DOHH2 (cell line): ENCODE measurements around the gene SYNE1.

Source experiments
- H3F3A ChIP-seq: fragments of 200-600 bp; sonication (generic), shearing (Covaris generic); 2 replicates; pipeline ENCODE4 v1.6.0; 2016; ENCODE audit warnings: antibody characterized with exemption, mild to moderate bottlenecking; ENCODE audit not compliant: control insufficient read depth, insufficient read depth
- H3K27ac ChIP-seq: fragments of 200-600 bp; sonication (generic); 2 replicates; pipeline ENCODE4 v1.5.1; 2014; ENCODE audit warnings: low read depth, mild to moderate bottlenecking, low read length, moderate library complexity
- H3K27me3 ChIP-seq: fragments of 200-600 bp; sonication (generic); 2 replicates; pipeline ENCODE4 v1.6.1; 2014; ENCODE audit warnings: mild to moderate bottlenecking, low read length, mixed read lengths; ENCODE audit not compliant: control insufficient read depth
- H3K36me3 ChIP-seq: fragments of 200-600 bp; sonication (generic); 2 replicates; pipeline ENCODE4 v1.6.1; 2014; ENCODE audit warnings: mild to moderate bottlenecking, low read length, moderate library complexity, mixed read lengths; ENCODE audit not compliant: control insufficient read depth
- H3K4me1 ChIP-seq: fragments of 200-600 bp; sonication (generic); 2 replicates; pipeline ENCODE4 v1.6.1; 2014; ENCODE audit warnings: mild to moderate bottlenecking, low read length, mixed read lengths; ENCODE audit not compliant: control insufficient read depth
- H3K4me2 ChIP-seq: fragments of 200-600 bp; sonication (generic); 2 replicates; pipeline ENCODE4 v1.6.0; 2014; ENCODE audit warnings: mild to moderate bottlenecking, low read length, moderate library complexity
- H3K4me3 ChIP-seq: fragments of 200-600 bp; sonication (generic); 2 replicates; pipeline ENCODE4 v1.5.1; 2014; ENCODE audit warnings: mild to moderate bottlenecking, low read length, mixed read lengths
- H3K79me2 ChIP-seq: fragments of 200-600 bp; sonication (generic); 2 replicates; pipeline ENCODE4 v1.6.1; 2014; ENCODE audit warnings: mild to moderate bottlenecking, low read length, mixed read lengths; ENCODE audit not compliant: control insufficient read depth
- H3K9me2 ChIP-seq: fragments of 200-600 bp; sonication (generic); replicated peaks from 2 replicates; pipeline ENCODE4 v1.6.1; 2014; ENCODE audit warnings: mild to moderate bottlenecking, low read length, mixed read lengths; ENCODE audit not compliant: control insufficient read depth
- H3K9me3 ChIP-seq: fragments of 200-600 bp; sonication (generic); 2 replicates; pipeline ENCODE4 v1.6.1; 2014; ENCODE audit warnings: antibody characterized with exemption, low read length, mixed read lengths; ENCODE audit not compliant: control insufficient read depth, insufficient read depth
- H4K20me1 ChIP-seq: fragments of 200-600 bp; sonication (generic); 2 replicates; pipeline ENCODE4 v1.6.0; 2014; ENCODE audit warnings: low read depth, mild to moderate bottlenecking, antibody characterized with exemption, low read length, moderate library complexity; ENCODE audit not compliant: control insufficient read depth, insufficient read depth
- CTCF ChIP-seq: fragments of 200-600 bp; sonication (generic); IDR thresholded peaks from one replicate; pipeline ENCODE4 v1.5.1; 2014; ENCODE audit warnings: antibody characterized with exemption, mild to moderate bottlenecking, low read depth, low read length; ENCODE audit not compliant: poor library complexity, severe bottlenecking
- EZH2phosphoT487 ChIP-seq: fragments of 200-600 bp; sonication (generic); IDR thresholded peaks from 2 replicates; pipeline ENCODE4 v1.6.1; 2017; ENCODE audit warnings: borderline replicate concordance, mild to moderate bottlenecking, antibody characterized with exemption, low read length, moderate library complexity, mixed read lengths

Gene SYNE1

GRCh38 chr6:152300517-152300916 is 336.6 kb downstream of the SYNE1 start:
- H3K79me2 ChIP-seq: peaks cover 53% of the 10 kb centered on the region
- peak overlapping the region; percentile 99 for H3K4me2 ChIP-seq
- peak overlapping the region; percentile 93 for H3K4me3 ChIP-seq
- peak overlapping the region; percentile 100 for H3K27ac ChIP-seq
- H3K9me3 ChIP-seq: no peaks in the 10 kb centered on the region
- peaks cover 35% of the 10 kb centered on the region for H3K36me3 ChIP-seq
- H3K9me2 ChIP-seq: no peaks in the 10 kb centered on the region
- no peak for TF ChIP-seq CTCF
- TF ChIP-seq EZH2phosphoT487: no peak
- no peaks in the 10 kb centered on the region for H4K20me1 ChIP-seq
- H3K27me3 ChIP-seq: no peaks in the 10 kb centered on the region
- peaks cover 62% of the 10 kb centered on the region for H3K4me1 ChIP-seq
- peaks cover 38% of the 10 kb centered on the region for H3F3A ChIP-seq

- Histone ChIP-seq H3F3A (peaks cover 38% of the 10 kb centered on the region), H3K27ac (peak overlapping the region; percentile 100), H3K27me3 (no peaks in the 10 kb centered on the region), H3K9me2 (no peaks in the 10 kb centered on the region), H3K4me3 (peak overlapping the region; percentile 93), H3K79me2 (peaks cover 61% of the 10 kb centered on the region), H4K20me1 (no peaks in the 10 kb centered on the region), H3K4me2 (peak overlapping the region; percentile 99), H3K9me3 (no peaks in the 10 kb centered on the region), H3K36me3 (peaks cover 44% of the 10 kb centered on the region), H3K4me1 (peaks cover 67% of the 10 kb centered on the region)
- no peak for TF ChIP-seq EZH2phosphoT487
- TF ChIP-seq CTCF: no peak
Observed at GRCh38 chr6:152298848-152299735, 338.1 kb downstream of the SYNE1 start.

GRCh38 chr6:152298055-152298647 is 339.0 kb downstream of the SYNE1 start:
- Histone ChIP-seq H3F3A (peaks cover 38% of the 10 kb centered on the region), H3K4me1 (peaks cover 63% of the 10 kb centered on the region), H3K79me2 (peaks cover 64% of the 10 kb centered on the region), H3K36me3 (peaks cover 53% of the 10 kb centered on the region), H3K9me2 (no peaks in the 10 kb centered on the region), H3K9me3 (no peaks in the 10 kb centered on the region), H3K27ac (peak overlapping the region; percentile 100), H3K4me2 (peak overlapping the region; percentile 99), H4K20me1 (no peaks in the 10 kb centered on the region), H3K4me3 (peak overlapping the region; percentile 93), H3K27me3 (no peaks in the 10 kb centered on the region)
- TF ChIP-seq EZH2phosphoT487: no peak
- TF ChIP-seq CTCF: no peak
